ENCODE measurements around the gene STXBP3. TPM values are rescaled to one million over a fixed set of nuclear protein-coding genes. Genes with fewer than 3 reads are reported as not detected.

The STXBP3 gene
- total RNA-seq, 1 experiment from 2014 or later: 34.1 TPM

DNA sequence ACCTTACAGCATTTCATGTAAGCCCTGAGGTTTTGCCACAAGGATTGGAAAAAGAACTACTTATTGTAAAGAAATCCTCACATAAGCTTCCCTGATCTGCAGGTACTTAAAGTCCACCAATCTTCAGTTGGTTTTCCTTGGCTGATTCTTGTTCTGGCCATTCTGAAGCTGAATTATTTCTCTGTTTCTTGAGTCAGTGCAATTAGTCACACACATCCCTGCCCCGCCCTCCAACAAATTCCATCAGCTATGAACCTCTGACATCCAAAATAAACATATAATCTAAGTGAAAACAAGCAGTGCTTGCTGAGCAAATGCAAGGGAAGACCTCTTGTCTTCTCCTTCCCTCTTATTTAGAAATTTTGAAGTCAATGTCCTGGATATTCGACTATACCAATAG lies 42.0 kb upstream of the STXBP3 start:
- Histone ChIP-seq H3K14ac (ENCODE audit: insufficient read depth, low read length) (no peak overlapping the region), H3K4ac (ENCODE audit: low read depth, low read length) (no peak overlapping the region), H4K5ac (ENCODE audit: insufficient read length, low read depth, low read length) (no peak overlapping the region), H4K20me1 (ENCODE audit: control insufficient read depth, insufficient read depth, insufficient read length) (no peaks in the 10 kb centered on the region), H3T11ph (ENCODE audit: low read length) (no peak overlapping the region), H3K4me2 (ENCODE audit: insufficient read depth, insufficient read length, low read length) (no peak overlapping the region), H3K27ac (ENCODE audit: insufficient read length, low read depth, low read length) (no peak overlapping the region), H3K9me3 (ENCODE audit: control insufficient read depth, low read depth, low read length) (no peaks in the 10 kb centered on the region), H2AK5ac (ENCODE audit: insufficient read length, low read length) (no peak overlapping the region), H3K56ac (ENCODE audit: insufficient read length, low read depth, low read length) (no peak overlapping the region), H2AFZ (ENCODE audit: low read length) (no peak overlapping the region), H2BK20ac (ENCODE audit: low read depth, low read length, poor library complexity, severe bottlenecking) (no peak overlapping the region), H3K79me1 (ENCODE audit: insufficient read depth, low read depth, low read length, poor library complexity, severe bottlenecking) (no peaks in the 10 kb centered on the region), H3K23ac (ENCODE audit: insufficient read length, low read depth, low read length) (no peak overlapping the region), H3K23me2 (ENCODE audit: insufficient read length, low read depth, low read length, poor library complexity, severe bottlenecking) (no peaks in the 10 kb centered on the region), H3K4me1 (ENCODE audit: insufficient read depth, low read length) (no peaks in the 10 kb centered on the region), H4K91ac (ENCODE audit: insufficient read length, low read depth, low read length) (no peak overlapping the region), H2BK5ac (ENCODE audit: insufficient read length, low read length) (no peak overlapping the region), H2BK12ac (ENCODE audit: insufficient read length, low read depth, low read length) (no peak overlapping the region), H3K27me3 (ENCODE audit: insufficient read depth, low read length) (no peaks in the 10 kb centered on the region), H2BK15ac (ENCODE audit: low read depth, low read length) (no peak overlapping the region), H2BK120ac (ENCODE audit: low read depth, low read length, poor library complexity, severe bottlenecking) (no peak overlapping the region), H3K79me2 (ENCODE audit: insufficient read depth, low read length) (no peaks in the 10 kb centered on the region), H3K9ac (ENCODE audit: extremely low read depth, insufficient read length, low read length) (no peak overlapping the region), H4K8ac (replicated peaks; ENCODE audit: insufficient read length, low read depth, low read length) (no peak overlapping the region), H3K18ac (ENCODE audit: insufficient read length, low read depth, low read length) (no peak overlapping the region)
- Mint-ChIP-seq H3K27me3 (ENCODE audit: low read depth) (no peaks in the 10 kb centered on the region; the same call in 1 of the 2 replicates), H3K9me3 (no peaks in the 10 kb centered on the region), H3K27ac (no peak overlapping the region), H3K4me1 (peaks cover 0 to 6% of the 10 kb centered on the region in 2 experiments; a peak in 2 of 4 replicates), H3K36me3 (ENCODE audit: insufficient read depth in 1 of 3, low read depth in 3 of 3) (peaks cover 5 to 29% (median 14%) of the 10 kb centered on the region in 3 experiments; a peak in 6 of 7 replicates), H3K4me3 (no peak overlapping the region)
- DNase-seq: no peak
- no CpG with 5 or more reads among the region's 2 CpGs for WGBS (ENCODE audit: extremely low coverage, insufficient read length, low lambda C conversion rate)
- TF ChIP-seq, protein P1, sequence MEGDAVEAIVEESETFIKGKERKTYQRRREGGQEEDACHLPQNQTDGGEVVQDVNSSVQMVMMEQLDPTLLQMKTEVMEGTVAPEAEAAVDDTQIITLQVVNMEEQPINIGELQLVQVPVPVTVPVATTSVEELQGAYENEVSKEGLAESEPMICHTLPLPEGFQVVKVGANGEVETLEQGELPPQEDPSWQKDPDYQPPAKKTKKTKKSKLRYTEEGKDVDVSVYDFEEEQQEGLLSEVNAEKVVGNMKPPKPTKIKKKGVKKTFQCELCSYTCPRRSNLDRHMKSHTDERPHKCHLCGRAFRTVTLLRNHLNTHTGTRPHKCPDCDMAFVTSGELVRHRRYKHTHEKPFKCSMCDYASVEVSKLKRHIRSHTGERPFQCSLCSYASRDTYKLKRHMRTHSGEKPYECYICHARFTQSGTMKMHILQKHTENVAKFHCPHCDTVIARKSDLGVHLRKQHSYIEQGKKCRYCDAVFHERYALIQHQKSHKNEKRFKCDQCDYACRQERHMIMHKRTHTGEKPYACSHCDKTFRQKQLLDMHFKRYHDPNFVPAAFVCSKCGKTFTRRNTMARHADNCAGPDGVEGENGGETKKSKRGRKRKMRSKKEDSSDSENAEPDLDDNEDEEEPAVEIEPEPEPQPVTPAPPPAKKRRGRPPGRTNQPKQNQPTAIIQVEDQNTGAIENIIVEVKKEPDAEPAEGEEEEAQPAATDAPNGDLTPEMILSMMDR (conservative IDR thresholded peaks at IDR 0.05): no peak
